ENCODE data around the gene RGS6.

Gene RGS6

DNA sequence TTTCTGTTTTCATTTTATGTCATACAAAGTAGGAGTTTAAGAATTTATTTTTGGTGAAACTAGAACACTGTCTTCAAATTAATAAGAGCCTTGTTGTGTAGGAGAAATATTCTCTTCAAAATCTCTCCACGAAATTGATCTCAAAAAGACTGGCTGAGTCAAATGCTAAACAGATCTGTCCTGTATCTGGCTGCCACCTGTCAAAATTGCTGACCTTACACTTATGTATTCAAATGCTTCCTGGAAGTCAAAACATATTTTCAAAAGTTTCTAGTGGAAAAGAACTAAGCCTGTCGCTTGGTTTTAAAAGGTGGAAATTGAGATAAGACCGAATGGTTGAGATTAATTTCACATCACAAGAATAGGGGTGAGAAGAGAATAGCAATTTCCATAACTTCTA, 121.4 kb downstream of the RGS6 start:
- DNase-seq, result no peak
- TF ChIP-seq POLR2A (IDR thresholded peaks at IDR 0.05; ENCODE audit: low read length) (no peak), GATA1 (IDR thresholded peaks at IDR 0.05; ENCODE audit: low read depth, low read length) (no peak)

DNA sequence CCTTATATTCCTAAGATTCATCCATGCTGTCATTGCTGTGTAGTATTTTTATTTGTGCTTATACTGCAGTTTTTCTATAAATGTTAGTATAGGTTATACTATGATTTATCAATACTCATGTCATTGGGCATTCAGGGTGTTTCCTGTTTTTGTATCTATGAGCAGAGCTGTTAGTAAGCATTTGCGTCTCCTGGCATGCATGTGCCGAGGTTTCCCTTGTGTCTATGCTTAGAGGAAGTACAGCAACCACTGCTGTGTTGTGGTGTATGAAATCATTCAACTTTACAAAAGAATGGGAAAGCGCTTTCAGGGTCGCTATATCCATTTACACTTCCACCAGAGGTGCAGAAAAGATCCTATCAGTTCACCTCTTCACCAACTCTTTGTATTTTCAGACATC, 122.7 kb downstream of the RGS6 start:
- TF ChIP-seq POLR2A (IDR thresholded peaks at IDR 0.05; ENCODE audit: low read length) (no peak), GATA1 (IDR thresholded peaks at IDR 0.05; ENCODE audit: low read depth, low read length) (no peak)
- DNase-seq, result no peak

DNA sequence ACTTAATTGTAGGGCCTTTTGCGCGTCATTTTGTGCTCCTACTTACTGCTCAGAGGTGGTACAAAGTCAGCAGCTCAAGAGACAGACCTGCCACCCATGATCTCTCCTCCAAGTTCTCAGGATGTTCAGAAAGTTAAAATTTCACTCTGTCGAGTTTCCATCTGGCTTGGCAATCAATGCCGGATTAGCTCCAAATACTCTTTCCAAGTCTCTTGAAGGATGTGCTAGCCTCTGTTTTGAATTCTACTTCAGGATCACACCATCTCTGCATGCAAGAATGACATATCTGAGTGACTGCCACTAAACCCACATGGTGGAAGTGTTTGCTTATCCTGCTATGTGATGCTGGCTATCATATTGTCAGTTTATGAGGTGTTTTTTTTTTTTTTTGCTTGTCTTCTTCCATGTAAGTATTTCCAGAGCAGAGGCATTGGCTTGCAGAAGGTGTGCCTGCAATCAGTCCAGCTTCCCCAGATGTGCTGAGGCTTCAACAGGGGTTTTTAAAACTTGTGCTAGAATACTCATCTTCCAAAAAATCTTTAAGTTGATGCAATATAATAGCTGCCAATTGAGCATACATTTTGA, 125.6 kb downstream of the RGS6 start:
- no peak for DNase-seq
- TF ChIP-seq POLR2A (IDR thresholded peaks at IDR 0.05; ENCODE audit: low read length) (no peak), GATA1 (IDR thresholded peaks at IDR 0.05; ENCODE audit: low read depth, low read length) (no peak)

DNA sequence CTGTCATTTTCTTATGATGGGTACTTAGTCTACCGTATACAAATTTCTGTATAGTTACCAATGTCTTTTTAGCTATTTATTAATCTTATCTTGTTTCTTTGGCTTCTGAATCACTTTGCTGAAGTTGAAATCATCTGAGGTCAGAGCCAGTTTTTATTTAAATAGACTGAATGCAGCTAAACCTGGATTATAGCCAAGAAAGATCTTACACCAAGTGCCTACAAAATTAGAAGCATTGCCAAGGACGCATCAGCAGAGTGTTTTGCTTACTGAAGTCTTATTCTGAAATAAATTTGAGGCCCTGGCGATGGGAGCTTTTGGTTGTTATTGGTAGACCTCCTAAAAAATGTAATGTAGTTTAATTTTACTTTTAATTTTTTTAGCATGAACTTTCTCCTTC, 128.2 kb downstream of the RGS6 start:
- DNase-seq, result no peak

DNA sequence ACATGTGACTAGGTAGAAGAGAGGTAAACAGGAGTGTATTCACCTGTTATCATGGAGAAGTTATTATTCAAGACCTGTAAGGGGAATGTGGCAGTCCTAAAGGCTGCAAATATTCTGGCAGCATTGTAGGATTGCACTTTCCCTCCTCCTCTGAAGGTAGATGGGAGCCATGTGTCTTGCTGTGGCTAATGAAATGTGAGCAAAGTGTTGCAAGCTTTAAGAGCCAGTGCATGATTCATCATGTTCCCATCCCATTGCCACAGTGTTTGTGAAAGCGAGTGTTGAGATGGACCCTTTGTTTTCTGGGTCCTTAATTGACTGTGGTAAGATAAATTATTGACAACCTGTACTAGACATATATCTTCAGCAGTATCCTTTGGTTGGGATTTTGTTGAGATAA, 128.7 kb downstream of the RGS6 start:
- TF ChIP-seq GATA1 (IDR thresholded peaks at IDR 0.05; ENCODE audit: low read depth, low read length) (no peak), POLR2A (IDR thresholded peaks at IDR 0.05; ENCODE audit: low read length) (no peak)
- DNase-seq, result no peak

More for the DNA sequence above, 128.2 kb downstream of the RGS6 start:
- TF ChIP-seq POLR2A (IDR thresholded peaks at IDR 0.05; ENCODE audit: low read length) (no peak), GATA1 (IDR thresholded peaks at IDR 0.05; ENCODE audit: low read depth, low read length) (no peak)

DNA sequence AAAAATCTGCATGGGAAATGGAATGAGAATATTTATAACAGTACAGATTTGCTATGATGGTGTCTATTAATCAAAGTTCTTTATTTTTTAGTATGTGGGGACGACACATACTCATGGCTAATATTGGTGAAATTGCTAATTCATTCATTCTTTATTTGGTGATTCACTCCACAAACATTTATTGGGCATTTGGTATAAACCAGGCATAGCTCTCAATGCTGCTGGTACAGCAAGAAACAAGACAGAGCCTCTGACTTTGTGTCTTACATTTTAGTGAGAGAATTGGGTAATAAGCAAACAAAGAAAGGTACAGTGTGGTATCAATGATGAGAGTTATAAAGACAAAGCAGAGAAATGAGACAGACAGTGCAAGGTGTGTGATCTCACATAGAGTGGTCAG, 129.5 kb downstream of the RGS6 start:
- TF ChIP-seq POLR2A (IDR thresholded peaks at IDR 0.05; ENCODE audit: low read length) (no peak), GATA1 (IDR thresholded peaks at IDR 0.05; ENCODE audit: low read depth, low read length) (no peak)
- no peak for DNase-seq

DNA sequence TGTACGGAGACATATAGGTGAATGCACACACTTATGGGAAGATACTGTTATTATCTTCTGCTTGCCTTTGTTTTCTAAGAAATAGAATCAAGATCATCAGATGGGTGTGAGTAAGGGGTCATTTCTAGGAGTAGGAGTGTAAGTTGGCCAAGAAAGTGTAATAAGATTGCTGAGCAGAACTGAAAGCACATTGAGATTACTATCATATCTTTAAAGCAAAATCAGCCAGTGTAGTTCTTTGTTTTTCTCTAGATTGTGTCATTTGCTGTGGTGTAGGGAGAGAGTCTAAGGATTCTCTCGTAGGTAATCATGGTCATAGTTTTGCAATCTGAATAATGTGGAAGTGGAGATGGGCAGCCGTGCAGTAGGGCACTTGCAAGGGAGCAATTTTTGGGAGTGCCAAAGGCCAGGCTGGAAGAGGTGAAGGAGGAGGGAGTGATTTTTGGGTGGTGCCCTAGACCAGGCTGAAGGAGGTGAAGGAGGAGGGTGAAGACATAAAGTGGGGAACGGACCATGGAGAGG, 131.6 kb downstream of the RGS6 start:
- DNase-seq, result no peak
- TF ChIP-seq POLR2A (IDR thresholded peaks at IDR 0.05; ENCODE audit: low read length) (no peak), GATA1 (IDR thresholded peaks at IDR 0.05; ENCODE audit: low read depth, low read length) (no peak)

DNA sequence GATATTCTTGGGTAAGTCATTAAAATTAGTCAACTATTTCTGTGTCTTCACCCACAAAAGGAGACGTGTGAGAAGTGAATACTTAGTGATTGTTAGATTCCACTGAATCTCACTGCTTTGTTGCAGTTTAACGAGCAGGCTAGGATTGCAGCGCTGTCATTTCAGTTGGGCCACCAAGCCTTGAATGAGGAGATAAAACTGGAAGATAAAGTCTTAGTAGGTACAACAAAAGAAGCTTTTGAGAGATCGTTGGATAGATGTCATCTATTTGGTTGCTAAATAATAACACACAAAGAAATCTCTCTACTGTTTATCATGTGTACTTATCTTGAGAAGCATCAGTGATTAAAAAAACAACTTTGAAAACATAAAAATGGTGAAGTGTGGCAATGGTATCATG, 132.3 kb downstream of the RGS6 start:
- TF ChIP-seq POLR2A (IDR thresholded peaks at IDR 0.05; ENCODE audit: low read length) (no peak), GATA1 (IDR thresholded peaks at IDR 0.05; ENCODE audit: low read depth, low read length) (no peak)
- DNase-seq, result no peak

DNA sequence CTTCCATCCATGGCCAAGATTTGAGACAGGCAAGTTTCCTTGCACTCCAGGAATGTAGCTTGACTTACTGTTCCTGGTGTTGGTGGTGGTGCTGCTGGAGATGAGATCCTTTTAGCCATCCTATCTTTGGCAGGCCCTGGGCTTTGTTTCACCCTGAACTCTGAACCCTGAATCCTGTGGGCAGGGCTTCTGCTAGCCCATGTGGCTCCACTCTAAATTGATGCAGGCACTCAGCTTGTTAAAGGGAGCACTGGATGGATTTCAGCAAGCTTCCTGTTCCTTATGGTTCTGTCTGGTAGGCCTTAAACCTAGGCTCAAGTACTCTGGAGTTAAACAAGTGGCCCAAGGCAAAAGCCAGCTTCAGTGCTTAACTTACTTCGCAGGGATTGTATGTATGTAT, 138.2 kb downstream of the RGS6 start:
- TF ChIP-seq GATA1 (IDR thresholded peaks at IDR 0.05; ENCODE audit: low read depth, low read length), result no peak
- no peak for TF ChIP-seq POLR2A (IDR thresholded peaks at IDR 0.05; ENCODE audit: low read length)
- DNase-seq, result no peak

DNA sequence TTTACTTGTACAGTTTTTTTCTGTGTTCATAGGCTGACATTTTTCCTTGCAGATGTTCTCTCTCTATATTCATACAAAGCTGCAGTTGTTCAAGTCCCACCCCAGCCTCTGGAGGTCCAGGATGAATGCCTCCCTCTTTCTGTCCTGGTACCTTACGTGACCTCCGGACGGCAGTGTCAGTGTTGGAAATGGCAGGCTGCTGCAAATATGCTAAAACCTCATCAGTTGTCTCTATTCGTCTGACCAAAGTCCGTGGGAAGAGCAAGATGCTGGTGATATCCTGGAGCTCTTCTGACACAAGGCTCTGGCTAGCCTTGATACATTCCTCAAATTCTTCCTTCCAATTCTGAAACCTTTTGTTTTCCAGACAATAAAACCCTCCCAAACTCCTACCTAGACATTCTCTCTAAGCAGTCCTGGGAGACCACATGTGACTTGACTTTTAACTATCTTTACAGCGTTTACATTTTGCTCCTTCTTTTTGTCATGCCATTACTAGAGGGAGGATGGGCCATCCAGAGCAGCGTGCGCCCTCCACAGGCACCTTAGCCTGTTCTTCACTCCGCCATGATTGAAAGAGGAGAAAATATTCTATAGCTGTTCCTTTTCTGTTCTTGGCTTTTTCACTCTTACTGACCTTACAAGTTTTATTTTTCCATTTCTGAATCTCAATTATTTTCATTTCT, 143.6 kb downstream of the RGS6 start:
- TF ChIP-seq GATA1 (IDR thresholded peaks at IDR 0.05; ENCODE audit: low read depth, low read length), result no peak
- no peak for TF ChIP-seq POLR2A (IDR thresholded peaks at IDR 0.05; ENCODE audit: low read length)
- DNase-seq, result no peak

DNA sequence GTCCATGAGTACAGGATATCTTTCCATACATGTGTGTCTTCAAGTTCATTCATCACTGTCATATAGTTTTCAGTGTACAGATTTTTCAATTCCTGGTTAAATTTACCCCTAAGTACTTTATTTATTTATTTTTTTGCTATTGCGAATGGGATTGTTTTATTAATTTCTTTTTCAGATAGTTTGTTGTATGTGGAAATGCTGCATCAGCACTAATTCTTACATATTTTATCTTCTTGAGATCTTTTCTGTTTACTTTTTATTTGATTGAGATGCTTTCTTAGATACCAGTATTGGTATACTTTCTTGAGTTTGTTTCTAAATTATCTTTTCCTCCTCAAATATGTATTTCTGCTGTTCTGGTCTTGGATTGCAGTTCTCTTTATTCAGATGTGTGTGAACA, 148.9 kb downstream of the RGS6 start:
- TF ChIP-seq POLR2A (IDR thresholded peaks at IDR 0.05; ENCODE audit: low read length) (no peak), GATA1 (IDR thresholded peaks at IDR 0.05; ENCODE audit: low read depth, low read length) (no peak)

DNA sequence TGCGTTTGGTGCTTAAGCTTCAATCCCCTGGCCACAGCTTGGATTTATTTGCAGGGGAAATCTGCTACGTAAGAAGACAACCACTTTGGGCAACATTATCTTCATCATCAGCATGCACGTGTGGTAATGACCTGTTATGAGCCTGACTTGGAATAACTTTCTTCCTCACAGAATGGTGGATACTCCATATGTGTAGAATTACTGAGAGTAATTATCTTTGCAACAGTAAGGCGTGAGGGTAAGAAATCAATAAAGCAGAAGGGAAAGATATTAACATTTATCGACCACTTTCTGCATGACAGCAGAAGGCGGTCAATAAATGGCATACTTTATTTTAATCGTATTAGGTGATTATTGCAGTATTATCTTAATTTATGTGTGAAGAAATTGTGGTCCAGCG, 152.7 kb downstream of the RGS6 start:
- DNase-seq, result no peak

More for the DNA sequence above, 148.9 kb downstream of the RGS6 start:
- DNase-seq, result no peak

DNA sequence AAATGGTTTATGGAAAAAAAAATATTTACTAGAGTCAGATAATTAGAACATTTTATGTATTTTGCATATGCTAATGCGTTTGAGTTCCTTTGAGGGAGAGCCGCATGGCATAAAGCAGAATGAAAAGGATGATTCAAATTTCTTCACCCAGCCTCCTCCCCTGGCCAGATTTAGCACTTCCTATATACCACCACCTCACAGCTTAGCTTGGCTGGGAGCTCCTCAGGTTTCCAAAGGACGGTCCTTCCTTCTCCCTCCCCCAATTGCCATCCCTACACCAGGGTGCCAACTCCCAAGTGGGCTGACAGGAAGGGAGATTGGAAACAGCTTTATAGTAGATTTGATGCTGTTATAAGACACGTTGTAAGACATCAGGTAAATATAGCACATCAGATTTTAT, 157.4 kb downstream of the RGS6 start:
- no peak for DNase-seq
- no peak for TF ChIP-seq GATA1 (IDR thresholded peaks at IDR 0.05; ENCODE audit: low read depth, low read length)
- TF ChIP-seq POLR2A (IDR thresholded peaks at IDR 0.05; ENCODE audit: low read length), result no peak

More for the DNA sequence above, 152.7 kb downstream of the RGS6 start:
- no peak for TF ChIP-seq GATA1 (IDR thresholded peaks at IDR 0.05; ENCODE audit: low read depth, low read length)
- no peak for TF ChIP-seq POLR2A (IDR thresholded peaks at IDR 0.05; ENCODE audit: low read length)

DNA sequence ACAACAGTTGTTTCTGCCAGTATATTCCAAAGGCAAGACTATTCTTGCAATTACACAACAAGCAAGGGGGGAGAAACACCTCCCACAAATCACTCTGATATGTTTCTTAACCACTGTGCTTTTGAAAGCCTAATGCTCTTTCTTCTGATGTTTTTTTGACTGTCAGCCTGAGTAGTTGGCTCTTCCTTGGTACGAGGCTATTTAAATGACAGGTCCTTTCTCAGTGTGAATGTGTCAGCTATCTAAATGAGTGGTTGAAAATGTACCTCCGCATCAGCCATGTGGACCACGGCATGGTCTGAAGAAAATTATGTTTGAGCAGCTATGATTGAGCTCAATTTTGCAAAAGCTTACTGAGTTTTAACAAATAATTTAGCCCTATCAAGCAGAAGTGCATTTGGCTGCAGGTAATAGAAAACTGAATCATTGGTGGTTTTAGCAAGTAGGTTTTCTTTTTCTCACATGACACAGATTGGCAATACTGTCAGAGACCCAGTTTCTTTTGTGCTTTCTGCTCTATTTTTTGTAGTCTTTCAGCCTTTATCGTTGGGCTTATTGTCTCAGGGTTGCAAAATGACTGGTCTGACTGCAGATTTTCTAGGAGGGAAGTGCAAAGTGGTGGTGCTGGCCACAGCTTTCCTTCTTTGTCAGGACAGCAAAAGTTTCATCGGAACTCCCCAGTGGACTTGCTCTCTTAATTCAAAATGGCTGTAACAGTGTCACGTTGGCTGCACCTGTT, 162.8 kb downstream of the RGS6 start:
- no peak for DNase-seq
- TF ChIP-seq GATA1 (IDR thresholded peaks at IDR 0.05; ENCODE audit: low read depth, low read length) (no peak), POLR2A (IDR thresholded peaks at IDR 0.05; ENCODE audit: low read length) (no peak)
